GM12875 (cell line): ENCODE results near the gene MLIP.
"Not testable (repeated sequence)": the region's sequence is repeated elsewhere in the genome, so short reads cannot be mapped to it uniquely, and the experiment has no call there.

Experiments
- H3K4me3 ChIP-seq: one replicate; pipeline ENCODE4 v1.5.1; 2011; ENCODE audit warnings: low read depth, low read length, control low read depth
- CTCF ChIP-seq: IDR thresholded peaks from 2 replicates; pipeline ENCODE4 v1.5.1; 2011; ENCODE audit warnings: low read depth, mild to moderate bottlenecking, control low read depth, inconsistent platforms, low read length, moderate library complexity, borderline replicate concordance; ENCODE audit not compliant: insufficient read depth

The MLIP gene

GRCh38 chr6:54193560-54193959 is 82.3 kb downstream of the MLIP start:
- TF ChIP-seq CTCF = no peak
- no peak overlapping the region for H3K4me3 ChIP-seq

GRCh38 chr6:54194067-54194466 is 82.8 kb downstream of the MLIP start:
- no peak overlapping the region for H3K4me3 ChIP-seq
- no peak for TF ChIP-seq CTCF

GRCh38 chr6:54195637-54196036 is 84.4 kb downstream of the MLIP start:
- H3K4me3 ChIP-seq = no peak overlapping the region
- TF ChIP-seq CTCF = no peak

GRCh38 chr6:54196905-54197304 is 85.7 kb downstream of the MLIP start:
- H3K4me3 ChIP-seq = no peak overlapping the region
- TF ChIP-seq CTCF = no peak

- H3K4me3 ChIP-seq = no peak overlapping the region
- no peak for TF ChIP-seq CTCF
Measured at GRCh38 chr6:54198134-54198533, 86.9 kb downstream of the MLIP start.

GRCh38 chr6:54203474-54204035 is 92.3 kb downstream of the MLIP start:
- H3K4me3 ChIP-seq = not testable (repeated sequence)

GRCh38 chr6:54204921-54205591 is 93.8 kb downstream of the MLIP start:
- H3K4me3 ChIP-seq = no peak overlapping the region
- no peak for TF ChIP-seq CTCF
